ENCODE data around the gene YEATS2.

YEATS2 gene

GRCh38 chr3:183845090-183845489, 147.5 kb downstream of the YEATS2 start:
- no peak for DNase-seq

GRCh38 chr3:183845608-183846288, 148.2 kb downstream of the YEATS2 start:
- DNase-seq, result no peak

DNA sequence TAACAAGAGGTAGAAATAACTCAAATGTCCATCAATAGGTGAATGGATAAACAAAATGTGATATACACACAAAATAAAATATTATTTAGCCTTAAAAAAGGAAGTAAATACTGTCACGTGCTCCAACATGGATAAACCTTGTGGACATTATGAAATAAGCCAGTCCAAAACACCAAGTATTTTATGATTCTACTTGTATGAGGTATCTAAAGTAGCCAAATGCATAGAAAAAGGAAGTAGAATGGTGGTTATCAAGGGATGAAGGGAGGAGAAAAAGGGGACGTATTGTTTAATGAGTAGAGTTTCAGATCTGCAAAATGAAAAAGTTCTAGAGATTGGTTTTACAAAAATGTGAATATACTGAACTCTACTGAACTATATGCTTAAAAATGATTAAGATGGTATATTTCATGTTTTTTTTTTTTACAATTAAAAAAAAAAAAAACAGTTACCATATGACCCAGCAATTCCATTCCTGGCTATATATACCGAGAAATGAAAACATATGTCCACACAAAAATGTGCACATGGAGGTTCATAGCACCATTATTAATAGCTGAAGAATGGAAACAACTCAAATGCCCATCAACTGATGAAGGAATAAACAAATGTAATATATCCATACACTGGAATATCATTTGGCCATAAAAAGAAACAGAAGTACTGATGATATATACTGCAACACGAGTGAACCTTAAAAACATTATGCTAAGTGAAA, 156.9 kb downstream of the YEATS2 start:
- DNase-seq, result no peak

GRCh38 chr3:183857863-183858262, 160.3 kb downstream of the YEATS2 start:
- DNase-seq, result no peak

Measured in NCI-H510A (cell line).